Mesenchymal stem cell (in vitro differentiated cells and primary cell): ENCODE measurements around the gene HACD3.

Experiments
- DNase-seq: peaks from one replicate; pipeline ENCODE4 v3.0.0-alpha.2; 2013
- H2AFZ ChIP-seq: one replicate; pipeline ENCODE4 v1.6.1; 2013; ENCODE audit warnings: low read depth, mild to moderate bottlenecking, control low read depth, inconsistent platforms, low read length, moderate library complexity
- H2AK5ac ChIP-seq: 2 replicates; pipeline ENCODE4 v1.6.1; 2013; ENCODE audit warnings: low read length, moderate library complexity, mild to moderate bottlenecking, inconsistent platforms; ENCODE audit not compliant: severe bottlenecking
- H2BK120ac ChIP-seq: one replicate; pipeline ENCODE4 v1.6.1; 2013; ENCODE audit warnings: low read depth, mild to moderate bottlenecking, inconsistent platforms, low read length, moderate library complexity
- H2BK12ac ChIP-seq, 2 experiments: one replicate each; pipeline ENCODE4 v1.6.1; 2013; ENCODE audit warnings: inconsistent platforms in 2 of 2, low read length in 2 of 2, mild to moderate bottlenecking in 2 of 2, moderate library complexity in 2 of 2, control low read depth in 1 of 2
- H2BK15ac ChIP-seq: one replicate; pipeline ENCODE4 v1.6.1; 2013; ENCODE audit warnings: mild to moderate bottlenecking, low read depth, inconsistent platforms; ENCODE audit not compliant: poor library complexity, severe bottlenecking
- H2BK5ac ChIP-seq: 2 replicates; pipeline ENCODE4 v1.6.1; 2013; ENCODE audit warnings: low read depth, mild to moderate bottlenecking, low read length, control low read depth, inconsistent platforms; ENCODE audit not compliant: poor library complexity, severe bottlenecking
- H3K14ac ChIP-seq, 2 experiments: one replicate each; pipeline ENCODE4 v1.6.1; 2013; ENCODE audit warnings: inconsistent platforms in 2 of 2, low read length in 2 of 2, control low read depth in 1 of 2, mild to moderate bottlenecking in 1 of 2, moderate library complexity in 1 of 2
- H3K18ac ChIP-seq, 2 experiments: one replicate each; pipeline ENCODE4 v1.6.1; 2013; ENCODE audit warnings: inconsistent platforms in 2 of 2, low read length in 2 of 2, control low read depth in 1 of 2, low read depth in 1 of 2, mild to moderate bottlenecking in 1 of 2
- H3K23ac ChIP-seq, 2 experiments: one replicate each; pipeline ENCODE4 v1.6.1; 2013; ENCODE audit warnings: inconsistent platforms in 2 of 2, low read length in 2 of 2, mild to moderate bottlenecking in 2 of 2, moderate library complexity in 2 of 2, control low read depth in 1 of 2
- H3K27ac ChIP-seq: 2 replicates; pipeline ENCODE4 v1.5.1; 2013; ENCODE audit warnings: mild to moderate bottlenecking, moderate library complexity, low read length, control low read depth, inconsistent platforms; ENCODE audit not compliant: poor library complexity, severe bottlenecking
- H3K27me3 ChIP-seq, 2 experiments: 2 replicates each; pipeline versions ENCODE4 v1.6.1 to v1.7.0; 2013; ENCODE audit warnings: low read length in 2 of 2, mild to moderate bottlenecking in 2 of 2, moderate library complexity in 2 of 2, control low read depth in 1 of 2, inconsistent platforms in 1 of 2; ENCODE audit not compliant: control insufficient read depth in 1 of 2, insufficient read depth in 1 of 2
- H3K36me3 ChIP-seq, 2 experiments: 2 replicates each; pipeline versions ENCODE4 v1.6.1 to v1.7.0; 2013; ENCODE audit warnings: low read length in 2 of 2, control low read depth in 1 of 2, inconsistent platforms in 1 of 2, low read depth in 1 of 2, mild to moderate bottlenecking in 1 of 2; ENCODE audit not compliant: insufficient read depth in 2 of 2, control insufficient read depth in 1 of 2
- H3K4ac ChIP-seq, 2 experiments: one replicate each; pipeline ENCODE4 v1.6.1; 2013; ENCODE audit warnings: inconsistent platforms in 2 of 2, low read length in 2 of 2, mild to moderate bottlenecking in 2 of 2, moderate library complexity in 2 of 2, control low read depth in 1 of 2, low read depth in 1 of 2
- H3K4me1 ChIP-seq: 2 replicates; pipeline ENCODE4 v1.6.1; 2013; ENCODE audit warnings: low read depth, low read length, control low read depth; ENCODE audit not compliant: control insufficient read depth, insufficient read depth
- H3K4me2 ChIP-seq: 2 replicates; pipeline ENCODE4 v1.6.1; 2013; ENCODE audit warnings: low read length, mild to moderate bottlenecking, inconsistent platforms; ENCODE audit not compliant: poor library complexity, severe bottlenecking
- H3K4me3 ChIP-seq, 2 experiments: 2 replicates each; pipeline versions ENCODE4 v1.5.1 to v1.7.0; 2013; ENCODE audit warnings: low read length in 2 of 2, mild to moderate bottlenecking in 2 of 2, control low read depth in 1 of 2, low read depth in 1 of 2; ENCODE audit not compliant: insufficient read depth in 1 of 2
- H3K79me1 ChIP-seq: replicated peaks from 2 replicates; pipeline ENCODE4 v1.6.1; 2013; ENCODE audit warnings: mild to moderate bottlenecking, control low read depth, low read length, inconsistent platforms; ENCODE audit not compliant: poor library complexity, severe bottlenecking
- H3K9ac ChIP-seq: 2 replicates; pipeline ENCODE4 v1.7.0; 2013; ENCODE audit warnings: mild to moderate bottlenecking, low read length, moderate library complexity
- H3K9me3 ChIP-seq: 2 replicates; pipeline ENCODE4 v1.7.0; 2013; ENCODE audit warnings: mild to moderate bottlenecking, low read length; ENCODE audit not compliant: control insufficient read depth
- H4K8ac ChIP-seq: one replicate; pipeline ENCODE4 v1.6.1; 2013; ENCODE audit warnings: inconsistent platforms, mild to moderate bottlenecking, low read length, moderate library complexity
- H4K91ac ChIP-seq: one replicate; pipeline ENCODE4 v1.6.1; 2013; ENCODE audit warnings: mild to moderate bottlenecking, low read length, inconsistent platforms
- WGBS: methylation state at CpG from one replicate; pipeline ENCODE4 v1.1.7; 2013; ENCODE audit warnings: mixed read lengths; 5-methylcytosine and 5-hydroxymethylcytosine counted together

HACD3 gene

DNA sequence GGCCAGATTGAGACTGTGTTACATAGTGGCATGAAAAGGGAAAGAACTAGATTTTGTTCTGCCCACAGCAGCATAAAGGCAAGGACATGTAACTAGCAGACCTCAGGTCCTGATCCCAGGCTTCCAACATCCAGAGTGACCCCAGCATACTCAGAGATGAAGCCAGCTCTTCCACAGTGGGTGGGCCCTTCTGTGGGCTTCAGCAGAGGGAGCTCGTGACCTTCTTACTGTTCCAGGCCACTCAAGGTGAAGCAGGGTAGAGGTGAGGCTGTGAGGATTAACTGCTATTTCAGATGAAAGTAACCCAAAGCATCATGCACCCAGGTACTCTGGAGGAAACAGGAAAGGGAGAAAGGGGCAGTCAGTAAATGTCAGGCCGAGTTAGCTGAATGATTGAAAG is 90.6 kb downstream of the HACD3 start:
- 92% methylated on average over 2 of the region's 2 CpGs for WGBS
- Histone ChIP-seq H3K23ac (no peak overlapping the region), H2BK120ac (no peak overlapping the region), H3K14ac (no peak overlapping the region), H3K4me2 (no peak overlapping the region), H3K27ac (no peak overlapping the region), H4K91ac (no peak overlapping the region), H2AK5ac (no peak overlapping the region), H2BK12ac (no peak overlapping the region), H3K4ac (no peak overlapping the region), H2BK15ac (no peak overlapping the region), H4K8ac (no peak overlapping the region), H2AFZ (no peak overlapping the region), H3K36me3 (peaks cover 16 to 26% of the 10 kb centered on the region in 2 experiments), H3K4me1 (no peaks in the 10 kb centered on the region), H3K4me3 (no peak overlapping the region), H3K18ac (no peak overlapping the region), H3K79me1 (peaks cover 1% of the 10 kb centered on the region), H3K9me3 (no peaks in the 10 kb centered on the region), H3K9ac (no peak overlapping the region), H3K27me3 (no peaks in the 10 kb centered on the region), H2BK5ac (no peak overlapping the region)
- no peak for DNase-seq

- Histone ChIP-seq H2BK120ac (no peak within 1 kb of the TSS), H3K4me2 (no peak within 1 kb of the TSS), H3K79me1 (peaks cover 1% of the 10 kb centered on the region), H2BK15ac (no peak within 1 kb of the TSS), H3K27me3 (no peaks in the 10 kb centered on the region), H2AFZ (no peak within 1 kb of the TSS), H3K23ac (no peak within 1 kb of the TSS), H3K18ac (no peak within 1 kb of the TSS), H2AK5ac (no peak within 1 kb of the TSS), H3K36me3 (peaks cover 16 to 32% of the 10 kb centered on the region in 2 experiments), H3K4me3 (no peak within 1 kb of the TSS), H2BK5ac (no peak within 1 kb of the TSS), H3K4me1 (no peaks in the 10 kb centered on the region), H3K4ac (no peak within 1 kb of the TSS), H3K9me3 (no peaks in the 10 kb centered on the region), H4K8ac (no peak within 1 kb of the TSS), H3K27ac (no peak within 1 kb of the TSS), H3K9ac (no peak within 1 kb of the TSS), H3K14ac (no peak within 1 kb of the TSS), H2BK12ac (no peak within 1 kb of the TSS), H4K91ac (no peak within 1 kb of the TSS)
- 94% methylated on average over 6 of the region's 6 CpGs for WGBS
- no peak for DNase-seq
Observed at GRCh38 chr15:65621638-65622037, 91.4 kb downstream of the HACD3 start, which contains the start of gene SLC24A1. TSS of gene SLC24A1 (plus strand) at chr15:65621938. CDS start at chr15:65624081, 2,143 bp downstream.

DNA sequence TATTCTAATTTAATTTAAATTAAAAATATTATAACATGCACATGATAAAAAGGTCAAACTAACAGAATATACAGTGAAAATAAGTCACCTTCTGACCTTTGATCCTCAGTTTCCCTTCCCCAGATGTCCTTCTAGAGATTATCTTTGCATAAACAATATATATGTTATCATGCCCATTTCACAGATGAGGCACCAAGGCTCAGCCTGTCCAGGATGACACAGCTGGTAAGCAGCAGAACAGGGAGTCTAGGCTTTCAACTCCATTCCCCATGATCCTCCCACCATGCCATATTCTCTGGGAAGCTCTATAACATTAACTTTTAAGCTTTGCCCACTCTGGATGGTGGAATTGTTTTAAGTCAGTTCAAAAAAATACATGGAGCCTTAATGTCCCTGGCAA is 92.8 kb downstream of the HACD3 start:
- Histone ChIP-seq H2BK5ac (no peak overlapping the region), H3K27me3 (no peaks in the 10 kb centered on the region), H2AFZ (no peak overlapping the region), H3K27ac (no peak overlapping the region), H3K79me1 (peaks cover 1% of the 10 kb centered on the region), H3K9me3 (no peaks in the 10 kb centered on the region), H3K4me3 (no peak overlapping the region), H2AK5ac (no peak overlapping the region), H3K9ac (no peak overlapping the region), H3K23ac (no peak overlapping the region), H3K14ac (no peak overlapping the region), H2BK120ac (no peak overlapping the region), H3K36me3 (peaks cover 16 to 32% of the 10 kb centered on the region in 2 experiments), H3K4ac (no peak overlapping the region), H3K4me2 (no peak overlapping the region), H4K8ac (no peak overlapping the region), H2BK15ac (no peak overlapping the region), H3K18ac (no peak overlapping the region), H2BK12ac (no peak overlapping the region), H4K91ac (no peak overlapping the region), H3K4me1 (no peaks in the 10 kb centered on the region)
- no peak for DNase-seq

DNA sequence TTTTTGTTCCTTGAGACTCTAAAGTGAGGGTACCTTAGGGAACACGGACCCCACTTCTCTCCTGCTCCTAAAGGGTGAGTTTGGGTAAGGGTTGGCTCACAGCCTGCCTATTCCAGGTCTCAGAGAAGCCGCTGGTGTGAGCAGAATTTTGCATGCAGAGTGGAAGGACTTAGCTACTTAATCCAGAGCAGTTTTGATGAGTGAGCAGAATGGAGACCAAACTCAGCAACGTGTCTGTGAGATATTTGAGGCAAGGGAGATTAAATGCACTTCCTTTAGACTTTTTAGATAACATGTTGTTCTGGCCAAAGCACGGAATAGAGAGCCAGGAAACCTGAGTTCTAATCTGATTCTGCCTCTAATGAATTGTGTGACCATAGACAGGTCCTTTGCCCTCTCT is 96.6 kb downstream of the HACD3 start:
- Histone ChIP-seq H2BK5ac (no peak overlapping the region), H3K27ac (no peak overlapping the region), H3K18ac (no peak overlapping the region), H3K4me2 (no peak overlapping the region), H3K4me3 (no peak overlapping the region), H2AFZ (no peak overlapping the region), H4K91ac (no peak overlapping the region), H2BK15ac (no peak overlapping the region), H3K79me1 (no peaks in the 10 kb centered on the region), H2BK12ac (no peak overlapping the region), H3K4ac (no peak overlapping the region), H3K9ac (no peak overlapping the region), H3K27me3 (no peaks in the 10 kb centered on the region), H3K14ac (no peak overlapping the region), H3K4me1 (no peaks in the 10 kb centered on the region), H3K36me3 (peaks cover 16 to 32% of the 10 kb centered on the region in 2 experiments), H3K9me3 (no peaks in the 10 kb centered on the region), H4K8ac (no peak overlapping the region), H2AK5ac (no peak overlapping the region), H2BK120ac (no peak overlapping the region), H3K23ac (no peak overlapping the region)
- DNase-seq: no peak
- 70% methylated on average over 4 of the region's 4 CpGs for WGBS
